GM12875 (cell line): ENCODE results near the gene LPGAT1.

Source experiments
- H3K4me3 ChIP-seq: one replicate; pipeline ENCODE4 v1.5.1; 2011; ENCODE audit warnings: low read depth, low read length, control low read depth
- TF ChIP-seq, protein P1 (sequence below): IDR thresholded peaks from 2 replicates; pipeline ENCODE4 v1.5.1; 2011; ENCODE audit warnings: low read depth, mild to moderate bottlenecking, control low read depth, inconsistent platforms, low read length, moderate library complexity, borderline replicate concordance; ENCODE audit not compliant: insufficient read depth

The LPGAT1 gene

DNA sequence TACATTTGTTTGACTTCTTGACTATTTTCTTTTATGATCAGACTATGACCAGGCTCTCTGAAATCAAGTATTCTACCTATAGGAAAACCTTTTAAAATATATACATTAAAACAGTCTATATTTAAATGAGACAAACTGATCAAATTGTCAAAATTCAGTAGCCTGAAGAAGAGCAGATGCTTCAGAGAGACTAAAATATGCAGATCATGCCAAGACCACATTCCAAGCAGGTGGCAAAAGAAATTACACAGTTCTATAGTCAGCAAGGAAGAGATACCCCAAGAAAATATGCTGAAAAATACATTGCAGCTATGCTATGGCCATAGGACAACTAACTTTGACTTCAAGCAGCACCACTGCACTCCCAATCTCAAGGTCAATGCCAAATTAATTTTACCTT is 3.5 kb downstream of the LPGAT1 start:
- no peak overlapping the region for H3K4me3 ChIP-seq
- TF ChIP-seq, protein P1, sequence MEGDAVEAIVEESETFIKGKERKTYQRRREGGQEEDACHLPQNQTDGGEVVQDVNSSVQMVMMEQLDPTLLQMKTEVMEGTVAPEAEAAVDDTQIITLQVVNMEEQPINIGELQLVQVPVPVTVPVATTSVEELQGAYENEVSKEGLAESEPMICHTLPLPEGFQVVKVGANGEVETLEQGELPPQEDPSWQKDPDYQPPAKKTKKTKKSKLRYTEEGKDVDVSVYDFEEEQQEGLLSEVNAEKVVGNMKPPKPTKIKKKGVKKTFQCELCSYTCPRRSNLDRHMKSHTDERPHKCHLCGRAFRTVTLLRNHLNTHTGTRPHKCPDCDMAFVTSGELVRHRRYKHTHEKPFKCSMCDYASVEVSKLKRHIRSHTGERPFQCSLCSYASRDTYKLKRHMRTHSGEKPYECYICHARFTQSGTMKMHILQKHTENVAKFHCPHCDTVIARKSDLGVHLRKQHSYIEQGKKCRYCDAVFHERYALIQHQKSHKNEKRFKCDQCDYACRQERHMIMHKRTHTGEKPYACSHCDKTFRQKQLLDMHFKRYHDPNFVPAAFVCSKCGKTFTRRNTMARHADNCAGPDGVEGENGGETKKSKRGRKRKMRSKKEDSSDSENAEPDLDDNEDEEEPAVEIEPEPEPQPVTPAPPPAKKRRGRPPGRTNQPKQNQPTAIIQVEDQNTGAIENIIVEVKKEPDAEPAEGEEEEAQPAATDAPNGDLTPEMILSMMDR = no peak

DNA sequence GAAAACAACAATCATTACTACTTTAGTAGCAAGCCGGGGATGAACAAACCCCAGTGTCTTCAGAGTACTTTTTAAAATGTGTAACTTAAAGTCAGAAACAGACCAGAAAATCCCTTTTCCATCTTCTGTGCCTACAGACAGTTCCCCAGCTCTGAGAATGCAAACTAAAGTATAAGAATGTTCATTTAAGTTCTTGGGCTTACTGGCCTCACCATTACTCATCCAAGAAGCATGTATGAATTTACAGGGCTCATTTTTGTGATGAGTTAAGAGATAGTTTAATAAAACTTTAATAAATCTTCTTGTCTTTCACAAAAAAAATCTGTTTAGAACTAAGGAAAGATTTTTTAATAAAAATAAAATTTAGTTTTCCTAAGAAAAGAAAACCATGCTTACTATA is 4.6 kb downstream of the LPGAT1 start:
- H3K4me3 ChIP-seq = no peak overlapping the region
- TF ChIP-seq, protein P1 = no peak

DNA sequence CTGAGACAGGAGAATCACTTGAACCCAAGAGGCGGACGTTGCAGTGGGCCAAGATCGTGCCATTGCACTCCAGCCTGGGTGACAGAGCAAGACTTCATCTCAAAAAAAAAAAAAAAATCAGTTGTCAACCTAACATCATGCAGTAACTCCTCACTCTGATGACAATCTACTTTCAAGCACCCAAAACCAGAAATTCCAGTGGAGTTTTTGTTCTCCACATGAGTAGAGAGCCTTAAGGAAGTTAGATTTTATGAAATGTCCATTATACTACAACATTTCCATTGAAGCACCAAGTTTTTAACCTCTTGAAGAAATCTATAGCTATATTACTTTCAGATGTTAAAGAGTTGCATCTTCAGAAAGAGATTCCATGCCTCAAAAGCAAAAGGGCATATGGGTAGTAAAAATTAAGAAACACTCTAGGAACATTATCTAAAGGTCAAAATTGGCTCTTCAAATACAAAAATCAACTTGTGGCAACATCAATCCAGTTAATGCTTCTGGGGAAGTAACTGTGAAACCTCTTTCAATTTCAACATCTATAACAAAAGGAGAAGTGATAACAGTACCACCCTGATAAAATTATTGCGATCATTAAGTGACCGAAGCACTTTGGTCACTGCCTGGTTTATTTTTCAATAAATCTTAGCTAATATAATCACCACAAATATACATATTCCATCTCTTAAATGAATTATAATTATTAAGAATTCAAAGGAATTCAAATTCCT is 7.7 kb downstream of the LPGAT1 start:
- no peak overlapping the region for H3K4me3 ChIP-seq
- TF ChIP-seq, protein P1 = no peak

DNA sequence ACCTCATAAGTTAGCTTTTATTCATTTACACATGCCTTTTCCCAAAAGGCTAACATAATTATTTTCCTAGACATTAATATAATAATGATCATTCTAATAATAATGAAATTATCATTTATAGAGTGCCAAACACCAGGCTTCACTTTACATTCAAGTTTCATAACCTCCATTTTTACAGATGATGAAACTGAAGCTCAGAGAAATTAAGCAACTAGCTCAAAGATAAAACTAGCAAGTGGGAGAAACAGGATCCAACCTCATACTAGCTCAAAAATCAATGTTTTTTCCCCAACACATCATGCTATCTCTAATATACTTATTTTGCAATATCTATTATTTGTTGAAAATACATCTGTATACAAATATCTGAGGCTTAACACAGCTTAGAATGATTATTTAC is 14.0 kb downstream of the LPGAT1 start:
- no peak overlapping the region for H3K4me3 ChIP-seq
- TF ChIP-seq, protein P1 = no peak

- H3K4me3 ChIP-seq = no peak overlapping the region
- TF ChIP-seq, protein P1 = no peak
Measured at GRCh38 chr1:211814313-211814712, 16.2 kb downstream of the LPGAT1 start.

- H3K4me3 ChIP-seq = no peak overlapping the region
- TF ChIP-seq, protein P1 = no peak
Measured at GRCh38 chr1:211813590-211813989, 17.0 kb downstream of the LPGAT1 start.

- H3K4me3 ChIP-seq = no peak overlapping the region
- TF ChIP-seq, protein P1 = no peak
Measured at GRCh38 chr1:211812584-211812983, 18.0 kb downstream of the LPGAT1 start.
